H1 (cell line): ENCODE measurements around the gene LCN12. TPM values are rescaled to one million over a fixed set of nuclear protein-coding genes. Genes with fewer than 3 reads are reported as not detected.

ENCODE experiments used
- CTCF ChIA-PET: fragments of 300-600 bp; sonication (Branson Sonifier 250); formaldehyde crosslinking; loops from one replicate; lab custom pipeline; 2021; ENCODE audit not compliant: partially characterized antibody; lab: Charles Lee
- POLR2A ChIA-PET: fragments of 300-600 bp; sonication (Branson Sonifier 250); formaldehyde crosslinking; loops from one replicate; lab custom pipeline; 2021; ENCODE audit warnings: inconsistent platforms; ENCODE audit not compliant: partially characterized antibody; lab: Charles Lee
- DNase-seq, 2 experiments: peaks; one replicate each; pipeline versions ENCODE4 v3.0.0 to v3.0.0-alpha.2; 2010 to 2022; ENCODE audit warnings: low spot score in 2 of 2, low read depth in 1 of 2, mixed read lengths in 1 of 2
- FAIRE-seq: peaks from 2 replicates; lab custom pipeline; 2011; peaks lifted over from hg19 to GRCh38; lab: Jason Lieb, UNC
- H2AFZ ChIP-seq: 2 replicates; pipeline ENCODE4 v1.8.1; 2012; ENCODE audit warnings: low read length, inconsistent platforms
- H2AK5ac ChIP-seq: 2 replicates; pipeline ENCODE4 v1.6.1; 2013; ENCODE audit warnings: low read depth, low read length
- H2BK120ac ChIP-seq: replicated peaks from 2 replicates; pipeline ENCODE3; 2013; ENCODE audit warnings: low read depth, low read length, inconsistent platforms
- H2BK12ac ChIP-seq: 2 replicates; pipeline ENCODE4 v1.6.1; 2013; ENCODE audit warnings: low read depth, low read length
- H2BK15ac ChIP-seq: 2 replicates; pipeline ENCODE4 v1.6.1; 2013; ENCODE audit warnings: low read length
- H2BK20ac ChIP-seq: 2 replicates; pipeline ENCODE4 v1.6.1; 2013; ENCODE audit warnings: low read length
- H2BK5ac ChIP-seq: 2 replicates; pipeline ENCODE4 v1.6.1; 2013; ENCODE audit warnings: low read depth, low read length
- H3K14ac ChIP-seq: 2 replicates; pipeline ENCODE4 v1.6.1; 2013; ENCODE audit warnings: inconsistent platforms; ENCODE audit not compliant: insufficient read length
- H3K18ac ChIP-seq: 2 replicates; pipeline ENCODE4 v1.6.1; 2013; ENCODE audit warnings: low read length; ENCODE audit errors: extremely low read depth
- H3K23ac ChIP-seq: 2 replicates; pipeline ENCODE4 v1.6.1; 2013; ENCODE audit warnings: inconsistent platforms; ENCODE audit not compliant: insufficient read length
- H3K23me2 ChIP-seq: 2 replicates; pipeline ENCODE4 v1.6.1; 2013; ENCODE audit warnings: low read depth, low read length
- H3K27ac ChIP-seq: 2 replicates; pipeline ENCODE4 v1.6.1; 2011; ENCODE audit warnings: low read depth, low read length, inconsistent platforms
- H3K27me3 ChIP-seq, 4 experiments: replicated peaks in 1 of 4; 1 replicate in 1 of 4; 2 replicates in 3 of 4; pipeline versions ENCODE4 v1.6.1 to v1.8.1; 2011 to 2013; ENCODE audit warnings: low read length in 3 of 4, mild to moderate bottlenecking in 3 of 4, inconsistent platforms in 2 of 4, mixed read lengths in 2 of 4, moderate library complexity in 1 of 4; ENCODE audit not compliant: control insufficient read depth in 3 of 4, insufficient read depth in 3 of 4; ENCODE audit errors: extremely low read depth in 1 of 4
- H3K36me3 ChIP-seq, 4 experiments: 2 replicates each; pipeline versions ENCODE4 v1.6.1 to v1.8.1; 2011 to 2013; ENCODE audit warnings: mild to moderate bottlenecking in 4 of 4, low read length in 3 of 4, moderate library complexity in 2 of 4, control low read depth in 1 of 4, inconsistent platforms in 1 of 4; ENCODE audit not compliant: insufficient read depth in 4 of 4, control insufficient read depth in 2 of 4
- H3K4ac ChIP-seq: replicated peaks from 2 replicates; pipeline ENCODE3; 2013; ENCODE audit warnings: low read length, low read depth, mixed read lengths, inconsistent platforms; ENCODE audit not compliant: insufficient read length
- H3K4me1 ChIP-seq, 4 experiments: replicated peaks in 1 of 4; 1 replicate in 1 of 4; 2 replicates in 3 of 4; pipeline versions ENCODE4 v1.6.1 to v1.8.1; 2011 to 2013; ENCODE audit warnings: low read length in 3 of 4, inconsistent platforms in 2 of 4, mixed read lengths in 1 of 4; ENCODE audit not compliant: insufficient read depth in 4 of 4, control insufficient read depth in 3 of 4
- H3K4me2 ChIP-seq, 2 experiments: 2 replicates each; pipeline versions ENCODE4 v1.6.1 to v1.8.1; 2011 to 2013; ENCODE audit warnings: low read depth in 2 of 2, low read length in 2 of 2, control low read depth in 1 of 2, inconsistent platforms in 1 of 2, mild to moderate bottlenecking in 1 of 2; ENCODE audit not compliant: insufficient read depth in 1 of 2
- H3K4me3 ChIP-seq, 4 experiments: fragments of 200-600, 300-600 bp in 1 of 4; sonication (generic), shearing (Covaris generic), sonication (Bioruptor Twin) in 1 of 4; 2 replicates each; pipeline versions ENCODE4 v1.5.1 to v1.8.1; 2011 to 2016; ENCODE audit warnings: low read length in 4 of 4, low read depth in 3 of 4, control low read depth in 2 of 4, inconsistent platforms in 2 of 4, mild to moderate bottlenecking in 2 of 4, mixed read lengths in 1 of 4, moderate library complexity in 1 of 4; ENCODE audit not compliant: insufficient read depth in 2 of 4; ENCODE audit errors: extremely low read depth in 1 of 4
- H3K56ac ChIP-seq: replicated peaks from 2 replicates; pipeline ENCODE3; 2013; ENCODE audit warnings: low read depth, mild to moderate bottlenecking, mixed read lengths, low read length, inconsistent platforms; ENCODE audit not compliant: insufficient read length
- H3K79me1 ChIP-seq: 2 replicates; pipeline ENCODE4 v1.6.1; 2013; ENCODE audit warnings: low read depth, low read length, control low read depth
- H3K79me2 ChIP-seq, 2 experiments: 2 replicates each; pipeline versions ENCODE4 v1.6.1 to v1.8.1; 2012 to 2013; ENCODE audit warnings: low read length in 2 of 2, mild to moderate bottlenecking in 2 of 2, inconsistent platforms in 1 of 2; ENCODE audit not compliant: insufficient read depth in 2 of 2, control insufficient read depth in 1 of 2
- H3K9ac ChIP-seq, 4 experiments: replicated peaks in 1 of 4; 1 replicate in 1 of 4; 2 replicates in 3 of 4; pipeline versions ENCODE4 v1.6.1 to v1.8.1; 2011 to 2013; ENCODE audit warnings: low read depth in 3 of 4, low read length in 3 of 4, control low read depth in 2 of 4, mild to moderate bottlenecking in 2 of 4, moderate library complexity in 2 of 4, inconsistent platforms in 1 of 4; ENCODE audit errors: extremely low read depth in 1 of 4
- H3K9me3 ChIP-seq, 2 experiments: 2 replicates each; pipeline versions ENCODE4 v1.6.1 to v1.8.1; 2012 to 2013; ENCODE audit warnings: mild to moderate bottlenecking in 2 of 2, moderate library complexity in 2 of 2, control low read depth in 1 of 2, inconsistent platforms in 1 of 2, low read depth in 1 of 2, low read length in 1 of 2, mixed read lengths in 1 of 2; ENCODE audit not compliant: insufficient read depth in 2 of 2
- H4K20me1 ChIP-seq, 2 experiments: replicated peaks in 1 of 2; 2 replicates each; pipeline versions ENCODE3 to v1.8.1; 2011 to 2013; ENCODE audit warnings: inconsistent platforms in 2 of 2, low read length in 2 of 2, mild to moderate bottlenecking in 1 of 2; ENCODE audit not compliant: insufficient read depth in 2 of 2, control insufficient read depth in 1 of 2
- H4K5ac ChIP-seq: 2 replicates; pipeline ENCODE4 v1.6.1; 2013; ENCODE audit warnings: low read length, low read depth, mixed read lengths, inconsistent platforms; ENCODE audit not compliant: insufficient read length
- H4K8ac ChIP-seq: 2 replicates; pipeline ENCODE4 v1.8.0; 2013; ENCODE audit warnings: mild to moderate bottlenecking, moderate library complexity, low read length, inconsistent platforms; ENCODE audit not compliant: insufficient read depth; ENCODE audit errors: extremely low read depth
- H4K91ac ChIP-seq: replicated peaks from 2 replicates; pipeline ENCODE3; 2013; ENCODE audit warnings: low read length, mixed read lengths, inconsistent platforms; ENCODE audit not compliant: insufficient read length
- ASH2L ChIP-seq: fragments of 200-600, 300-600 bp; sonication (generic); IDR thresholded peaks from one replicate; pipeline ENCODE4 v1.7.1; 2017; ENCODE audit warnings: low read length
- ATF2 ChIP-seq: IDR thresholded peaks from 2 replicates; pipeline ENCODE4 v1.6.1; 2012; ENCODE audit warnings: low read length, inconsistent platforms
- ATF3 ChIP-seq: IDR thresholded peaks from 2 replicates; pipeline ENCODE4 v1.6.1; 2011; ENCODE audit warnings: low read depth, mild to moderate bottlenecking, low read length; ENCODE audit not compliant: insufficient read depth
- BACH1 ChIP-seq: IDR thresholded peaks from 2 replicates; pipeline ENCODE4 v1.6.1; 2012; ENCODE audit warnings: low read length, improper control_type of control experiment
- EGR1 ChIP-seq: IDR thresholded peaks from 2 replicates; pipeline ENCODE4 v1.6.1; 2011; ENCODE audit warnings: low read depth, low read length, borderline replicate concordance
- FOSL1 ChIP-seq: IDR thresholded peaks from 2 replicates; pipeline ENCODE4 v1.6.1; 2011; ENCODE audit warnings: mild to moderate bottlenecking, low read depth, low read length, moderate library complexity; ENCODE audit not compliant: insufficient read depth
- GTF2F1 ChIP-seq: IDR thresholded peaks from 2 replicates; pipeline ENCODE4 v1.6.1; 2012; ENCODE audit warnings: low read depth, low read length, improper control_type of control experiment, borderline replicate concordance
- MAFK ChIP-seq: IDR thresholded peaks from 2 replicates; pipeline ENCODE4 v1.6.1; 2012; ENCODE audit warnings: low read depth, mild to moderate bottlenecking, improper control_type of control experiment, low read length
- NANOG ChIP-seq: IDR thresholded peaks from 2 replicates; pipeline ENCODE4 v1.6.1; 2011; ENCODE audit warnings: low read length, low read depth, mild to moderate bottlenecking, inconsistent platforms; ENCODE audit not compliant: insufficient read depth, poor library complexity, severe bottlenecking
- TBP ChIP-seq: IDR thresholded peaks from 2 replicates; pipeline ENCODE4 v1.6.1; 2011; ENCODE audit warnings: low read depth, low read length, improper control_type of control experiment
- TCF12 ChIP-seq: IDR thresholded peaks from 2 replicates; pipeline ENCODE4 v1.6.1; 2011; ENCODE audit warnings: low read depth, mild to moderate bottlenecking, low read length
- WGBS, 2 experiments: shearing (Covaris generic) in 1 of 2; methylation state at CpG; one replicate each; pipeline versions ENCODE4 v1.1.6 to v1.1.7; 2013 to 2015; ENCODE audit warnings: low lambda C conversion rate in 2 of 2, mixed read lengths in 2 of 2, inconsistent platforms in 1 of 2, low coverage in 1 of 2, missing lambda C conversion rate in 1 of 2; ENCODE audit not compliant: insufficient replicate concordance in 2 of 2, insufficient coverage in 1 of 2, insufficient read length in 1 of 2; ENCODE audit errors: extremely low coverage in 1 of 2, missing lambda C conversion rate in 1 of 2; 5-methylcytosine and 5-hydroxymethylcytosine counted together
- polyA plus RNA-seq, 7 experiments: library from polyadenylated mRNA; depleted of rRNA in 3 of 7; stranded (reverse) in 5 of 7; unstranded in 2 of 7; fragments of >200 nt in 5 of 7; fragments of 200-250 nt in 2 of 7; gene quantifications; 1 replicate in 5 of 7; 2 replicates in 1 of 7; 4 replicates in 1 of 7; pipeline versions ENCODE4 v1.2.1 to v1.2.3, GENCODE V29; 2011 to 2013; ENCODE audit warnings: missing spikeins in 2 of 7, mixed read lengths in 2 of 7
- total RNA-seq: library from RNA; stranded (reverse); fragmentation: NEBNext Ultra II Directional; extraction: Animal tissue kit (Norgen Biotek cat#: 25700); gene quantifications from 2 replicates; pipeline ENCODE4 v1.2.1, GENCODE V29; 2021

The LCN12 gene
- total and polyA plus RNA-seq, 2 of the 8 experiments (the other 6 are each of a cell fraction or from before 2014, with no cell fraction given), result 1.1 to 1.7 TPM

- Histone ChIP-seq H3K56ac (no peak overlapping the region), H3K14ac (no peak overlapping the region), H2BK20ac (no peak overlapping the region), H3K18ac (no peak overlapping the region), H3K36me3 (peaks cover 6 to 41% (median 23%) of the 10 kb centered on the region in 4 experiments; a peak in 6 of 8 replicates), H2AK5ac (no peak overlapping the region), H3K79me2 (no peaks in the 10 kb centered on the region; a peak in 1 of 4 replicates), H2AFZ (no peak overlapping the region), H3K27ac (no peak overlapping the region), H4K8ac (no peak overlapping the region), H4K91ac (no peak overlapping the region), H3K79me1 (peaks cover 5% of the 10 kb centered on the region), H3K9me3 (no peaks in the 10 kb centered on the region), H3K4me3 (no peak overlapping the region), H3K23ac (no peak overlapping the region), H3K9ac (no peak overlapping the region), H3K23me2 (no peaks in the 10 kb centered on the region), H3K4me1 (no peaks in the 10 kb centered on the region), H3K4ac (no peak overlapping the region), H4K20me1 (peaks cover 4 to 17% of the 10 kb centered on the region in 2 experiments), H3K4me2 (no peak overlapping the region), H3K27me3 (no peaks in the 10 kb centered on the region), H2BK12ac (no peak overlapping the region), H2BK5ac (no peak overlapping the region), H2BK15ac (no peak overlapping the region), H2BK120ac (no peak overlapping the region), H4K5ac (no peak overlapping the region)
- FAIRE-seq, result no peak
- no peak for DNase-seq
- ChIA-PET POLR2A (interaction anchor here (1.8 kb wide), 1 partner anchor 12 kb away, joined by 6 read pairs; no protein-coding TSS in a partner anchor), CTCF (interaction anchor here (0.8 to 2.5 kb wide), 5 partner anchors 9 to 123 kb away, joined by 3 to 8 read pairs (median 3); no protein-coding TSS in a partner anchor)
- WGBS, 2 experiments, result 85% methylated on average over 12 of the region's 12 CpGs; no CpG with 5 or more reads in 1 of the 2 experiments
- no peak for TF ChIP-seq NANOG
- TF ChIP-seq ASH2L, result no peak
- TF ChIP-seq TBP, result no peak
- no peak for TF ChIP-seq ATF3
- no peak for TF ChIP-seq TCF12
- no peak for TF ChIP-seq MAFK
- TF ChIP-seq BACH1, result no peak
- no peak for TF ChIP-seq EGR1
- no peak for TF ChIP-seq GTF2F1
- no peak for TF ChIP-seq FOSL1
- TF ChIP-seq ATF2, result no peak
These were observed 41.7 kb upstream of the LCN12 start for GRCh38 chr9:136910197-136910900.
